Stomach (tissue), 9 donors: ENCODE results near the gene GTF2IRD1. TPM values are rescaled to one million over a fixed set of nuclear protein-coding genes. Genes with fewer than 3 reads are reported as not detected.
A peak's percentile ranks its signal among the peaks of the same experiment; 100 is the strongest.
"Not testable (repeated sequence)": the region's sequence is repeated elsewhere in the genome, so short reads cannot be mapped to it uniquely, and the experiment has no call there.

Experiments used
- DNase-seq, 2 donors: peaks; one replicate each; pipeline versions ENCODE4 v3.0.0 to v3.0.0-alpha.2; 2013 to 2019
- H3K27ac ChIP-seq, 5 donors: fragments of 200-600 bp in 4 of 5; sonication (generic) in 4 of 5; one replicate each; pipeline ENCODE4 v1.5.1; 2013 to 2019; ENCODE audit warnings: mild to moderate bottlenecking in 1 of 5, moderate library complexity in 1 of 5
- H3K27me3 ChIP-seq, 3 donors: fragments of 200-600 bp; sonication (generic); one replicate each; pipeline ENCODE4 v1.5.1; 2017 to 2019; ENCODE audit warnings: mixed run types in 1 of 3
- H3K36me3 ChIP-seq, 4 donors: fragments of 200-600 bp; sonication (generic); 1 replicate in 3 of 4; 2 replicates in 1 of 4; pipeline ENCODE4 v1.5.1; 2016 to 2019
- H3K4me1 ChIP-seq, 4 donors: fragments of 200-600 bp; sonication (generic); one replicate each; pipeline ENCODE4 v1.5.1; 2016 to 2019
- H3K4me3 ChIP-seq, 4 donors: fragments of 200-600 bp; sonication (generic) in 3 of 4; one replicate each; pipeline ENCODE4 v1.5.1; 2016 to 2019; ENCODE audit warnings: mild to moderate bottlenecking in 1 of 4
- H3K9me3 ChIP-seq, 4 donors: fragments of 200-600 bp; sonication (generic); one replicate each; pipeline ENCODE4 v1.5.1; 2016 to 2019
- EP300 ChIP-seq: sonication (generic); formaldehyde crosslinking; IDR thresholded peaks from one replicate; pipeline ENCODE4 v1.6.1; 2017; ENCODE audit warnings: antibody characterized with exemption
- POLR2A ChIP-seq, 4 donors: fragments of 450-650 bp; IDR thresholded peaks; one replicate each; pipeline ENCODE4 v1.6.1; 2016; ENCODE audit warnings: antibody characterized with exemption in 4 of 4, control low read depth in 2 of 4, mild to moderate bottlenecking in 1 of 4, moderate library complexity in 1 of 4
- POLR2AphosphoS5 ChIP-seq, 3 donors: sonication (generic); formaldehyde crosslinking; IDR thresholded peaks; one replicate each; pipeline ENCODE4 v1.6.1; 2016; ENCODE audit warnings: antibody characterized with exemption in 3 of 3
- WGBS, 5 donors: extraction: QIAGEN DNeasy Blood & Tissue Kit in 3 of 5; methylation state at CpG; one replicate each; pipeline versions ENCODE4 v1.1.5 to v1.1.7; 2013 to 2018; 5-methylcytosine and 5-hydroxymethylcytosine counted together
- intact Hi-C: fragments of 100-400 bp; cut with DNase I; formaldehyde crosslinking; loops from one replicate; pipeline ENCODE4 v1.15.1; 2023; ENCODE audit warnings: low total_unique reads
- polyA plus RNA-seq, 3 donors: library from polyadenylated mRNA; stranded (reverse); fragments of 200-250 nt; gene quantifications; one replicate each; pipeline ENCODE4 v1.2.3, GENCODE V29; 2013
- total RNA-seq, 5 donors: library from RNA; depleted of rRNA; stranded (reverse); fragments of >200 nt; gene quantifications; one replicate each; pipeline versions ENCODE4 v1.1.0 to v1.2.3, GENCODE V29; 2014 to 2016
- TF ChIP-seq, protein P1 (sequence below), 7 experiments: fragments of 450-650 bp in 4 of 7; fragments of 200-600 bp in 3 of 7; sonication (generic) in 3 of 7; IDR thresholded peaks; one replicate each; pipeline ENCODE4 v1.5.1; 2016 to 2019; ENCODE audit warnings: antibody characterized with exemption in 7 of 7, control low read depth in 2 of 7, mild to moderate bottlenecking in 1 of 7
- donor health status: healthy with polysubstance abuse.
- donor health status: Bipolar disorder and iron deficiency.
- donor health status: healthy.

GTF2IRD1 gene
- total and polyA plus RNA-seq, 8 donors, result 8.0 to 41.1 (median 15.3) TPM

GRCh38 chr7:74489997-74490945 lies 36.6 kb downstream of the GTF2IRD1 start:
- no peak for TF ChIP-seq EP300
- no peak for TF ChIP-seq POLR2A (IDR thresholded peaks at IDR 0.05)
- TF ChIP-seq POLR2AphosphoS5 (IDR thresholded peaks at IDR 0.05), result no peak
- TF ChIP-seq, protein P1, sequence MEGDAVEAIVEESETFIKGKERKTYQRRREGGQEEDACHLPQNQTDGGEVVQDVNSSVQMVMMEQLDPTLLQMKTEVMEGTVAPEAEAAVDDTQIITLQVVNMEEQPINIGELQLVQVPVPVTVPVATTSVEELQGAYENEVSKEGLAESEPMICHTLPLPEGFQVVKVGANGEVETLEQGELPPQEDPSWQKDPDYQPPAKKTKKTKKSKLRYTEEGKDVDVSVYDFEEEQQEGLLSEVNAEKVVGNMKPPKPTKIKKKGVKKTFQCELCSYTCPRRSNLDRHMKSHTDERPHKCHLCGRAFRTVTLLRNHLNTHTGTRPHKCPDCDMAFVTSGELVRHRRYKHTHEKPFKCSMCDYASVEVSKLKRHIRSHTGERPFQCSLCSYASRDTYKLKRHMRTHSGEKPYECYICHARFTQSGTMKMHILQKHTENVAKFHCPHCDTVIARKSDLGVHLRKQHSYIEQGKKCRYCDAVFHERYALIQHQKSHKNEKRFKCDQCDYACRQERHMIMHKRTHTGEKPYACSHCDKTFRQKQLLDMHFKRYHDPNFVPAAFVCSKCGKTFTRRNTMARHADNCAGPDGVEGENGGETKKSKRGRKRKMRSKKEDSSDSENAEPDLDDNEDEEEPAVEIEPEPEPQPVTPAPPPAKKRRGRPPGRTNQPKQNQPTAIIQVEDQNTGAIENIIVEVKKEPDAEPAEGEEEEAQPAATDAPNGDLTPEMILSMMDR (IDR thresholded peaks at IDR 0.05), result no peak
- Histone ChIP-seq H3K4me1 (peaks cover 0 to 5% (median 4%) of the 10 kb centered on the region in 4 donors), H3K27ac (peak overlapping the region in 1 of 5 donors; percentile 60), H3K36me3 (no peaks in the 10 kb centered on the region), H3K27me3 (no peaks in the 10 kb centered on the region), H3K4me3 (no peak overlapping the region), H3K9me3 (no peaks in the 10 kb centered on the region)
- 82 to 84% (median 83%) methylated on average over 16 to 19 of the region's 19 CpGs for WGBS, 5 donors
- DNase-seq, result no peak
- intact Hi-C loops, result no loop called here

GRCh38 chr7:74491490-74491889 lies 37.8 kb downstream of the GTF2IRD1 start:
- H3K4me3 ChIP-seq, H3K9me3 ChIP-seq, H3K27me3 ChIP-seq, intact Hi-C loops, H3K36me3 ChIP-seq, DNase-seq, H3K27ac ChIP-seq: not testable (repeated sequence)
- peaks cover 0 to 15% (median 8%) of the 10 kb centered on the region in 4 donors for H3K4me1 ChIP-seq
- WGBS, 5 donors, result 95 to 100% (median 97%) methylated on average over 2 of the region's 2 CpGs

GRCh38 chr7:74493295-74493694 lies 39.6 kb downstream of the GTF2IRD1 start:
- WGBS, 5 donors, result 93 to 98% (median 96%) methylated on average over 6 of the region's 6 CpGs
- H3K4me1 ChIP-seq, result peaks cover 0 to 15% (median 8%) of the 10 kb centered on the region in 4 donors
- no peak overlapping the region for H3K4me3 ChIP-seq
- TF ChIP-seq POLR2AphosphoS5 (IDR thresholded peaks at IDR 0.05), result no peak
- TF ChIP-seq, protein P1 (IDR thresholded peaks at IDR 0.05), result no peak
- no peak for TF ChIP-seq EP300
- TF ChIP-seq POLR2A (IDR thresholded peaks at IDR 0.05), result no peak
- no peaks in the 10 kb centered on the region for H3K27me3 ChIP-seq
- no peaks in the 10 kb centered on the region for H3K36me3 ChIP-seq
- H3K27ac ChIP-seq, result no peak overlapping the region
- H3K9me3 ChIP-seq, result no peaks in the 10 kb centered on the region
- intact Hi-C loops, result no loop called here
- no peak for DNase-seq

DNA sequence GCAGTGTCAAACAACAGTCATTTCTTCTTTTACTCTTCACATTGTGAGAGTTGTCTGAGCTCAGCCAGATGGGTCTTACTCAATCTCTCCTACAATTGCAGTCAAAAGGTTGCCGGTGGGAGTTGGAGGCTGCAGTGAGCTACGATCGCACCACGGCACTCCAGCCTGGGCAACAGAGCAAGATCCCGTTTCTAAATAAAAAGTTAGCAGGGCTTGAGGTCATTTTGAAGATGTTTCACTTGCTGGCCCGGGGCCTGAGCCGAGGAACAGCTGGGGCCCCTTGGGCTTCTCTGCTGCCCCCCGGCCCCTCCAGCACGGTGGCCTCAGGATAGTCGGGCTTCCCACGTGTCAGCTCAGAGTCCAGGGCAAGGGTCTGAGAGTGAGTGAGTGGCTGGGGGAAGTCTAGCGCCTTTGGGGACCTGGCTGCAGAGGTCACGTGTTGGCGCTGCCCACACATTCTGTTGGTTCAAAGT lies 40.4 kb downstream of the GTF2IRD1 start:
- WGBS, 5 donors, result 83 to 92% (median 87%) methylated on average over 14 of the region's 14 CpGs
- no peaks in the 10 kb centered on the region for H3K9me3 ChIP-seq
- TF ChIP-seq EP300, result no peak
- TF ChIP-seq, protein P1 (IDR thresholded peaks at IDR 0.05), result no peak
- no peak for TF ChIP-seq POLR2AphosphoS5 (IDR thresholded peaks at IDR 0.05)
- no peak for TF ChIP-seq POLR2A (IDR thresholded peaks at IDR 0.05)
- H3K36me3 ChIP-seq, result peaks cover 0 to 3% (median 0%) of the 10 kb centered on the region in 4 donors
- H3K4me3 ChIP-seq, result no peak overlapping the region
- peaks cover 0 to 15% (median 8%) of the 10 kb centered on the region in 4 donors for H3K4me1 ChIP-seq
- intact Hi-C loops, result no loop called here
- no peaks in the 10 kb centered on the region for H3K27me3 ChIP-seq
- DNase-seq, result no peak
- peak overlapping the region in 1 of 5 donors; percentile 62 for H3K27ac ChIP-seq
